Activated naive CD4-positive, alpha-beta T cell treated with anti-CD3 and anti-CD28 coated beads, Interleukin-2, amount 50 U/mL, for 16 hours (primary cell): ENCODE measurements around the gene NDUFA7.
"Not testable (repeated sequence)": the region's sequence is repeated elsewhere in the genome, so short reads cannot be mapped to it uniquely, and the experiment has no call there.

Experiments
- DNase-seq: peaks from one replicate; pipeline ENCODE4 v3.0.0-alpha.2; 2020

Gene NDUFA7

GRCh38 chr19:8318835-8319234, 2.3 kb downstream of the NDUFA7 start:
- DNase-seq = not testable (repeated sequence)

GRCh38 chr19:8316351-8317125, 4.6 kb downstream of the NDUFA7 start:
- no peak for DNase-seq

GRCh38 chr19:8314981-8315640, 6.1 kb downstream of the NDUFA7 start:
- not testable (repeated sequence) for DNase-seq

- DNase-seq = peak; percentile 7
Measured at GRCh38 chr19:8311461-8312260, 9.5 kb downstream of the NDUFA7 start.

DNA sequence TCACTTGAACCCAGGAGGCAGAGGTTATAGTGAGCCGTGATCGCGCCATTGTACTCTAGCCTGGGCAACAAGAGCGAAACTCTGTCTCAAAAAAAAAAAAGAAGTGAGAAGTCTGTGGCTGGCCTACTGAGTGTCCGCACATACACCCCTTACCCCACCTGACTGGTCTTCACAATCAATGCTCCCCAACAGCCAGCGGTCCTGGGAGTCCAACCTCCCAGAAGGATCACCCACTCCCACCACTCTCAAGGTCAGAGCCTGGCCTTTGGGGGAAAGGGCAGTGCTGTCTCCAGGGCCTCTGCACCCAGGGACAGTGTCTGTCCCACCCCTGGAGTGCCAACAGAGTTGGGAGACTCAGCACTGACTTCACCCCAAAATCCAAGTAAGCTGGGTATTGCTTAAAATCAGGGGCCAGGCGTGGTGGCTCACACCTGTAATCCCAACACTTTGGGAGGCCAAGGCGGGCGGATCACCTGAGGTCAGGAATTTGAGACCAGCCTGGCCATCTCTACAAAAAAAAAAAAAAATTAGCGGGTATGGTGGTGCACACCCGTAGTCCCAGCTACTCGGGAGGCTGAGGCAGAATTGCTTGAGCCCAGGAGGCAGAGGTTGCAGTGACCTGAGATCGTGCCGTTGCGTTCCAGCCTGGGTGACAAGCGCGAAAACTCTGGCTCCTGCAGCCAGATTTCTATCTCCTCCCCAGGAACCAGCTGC, 10.7 kb downstream of the NDUFA7 start:
- DNase-seq = peak; percentile 0

GRCh38 chr19:8308891-8309291, 12.3 kb downstream of the NDUFA7 start:
- peak; percentile 5 for DNase-seq

DNA sequence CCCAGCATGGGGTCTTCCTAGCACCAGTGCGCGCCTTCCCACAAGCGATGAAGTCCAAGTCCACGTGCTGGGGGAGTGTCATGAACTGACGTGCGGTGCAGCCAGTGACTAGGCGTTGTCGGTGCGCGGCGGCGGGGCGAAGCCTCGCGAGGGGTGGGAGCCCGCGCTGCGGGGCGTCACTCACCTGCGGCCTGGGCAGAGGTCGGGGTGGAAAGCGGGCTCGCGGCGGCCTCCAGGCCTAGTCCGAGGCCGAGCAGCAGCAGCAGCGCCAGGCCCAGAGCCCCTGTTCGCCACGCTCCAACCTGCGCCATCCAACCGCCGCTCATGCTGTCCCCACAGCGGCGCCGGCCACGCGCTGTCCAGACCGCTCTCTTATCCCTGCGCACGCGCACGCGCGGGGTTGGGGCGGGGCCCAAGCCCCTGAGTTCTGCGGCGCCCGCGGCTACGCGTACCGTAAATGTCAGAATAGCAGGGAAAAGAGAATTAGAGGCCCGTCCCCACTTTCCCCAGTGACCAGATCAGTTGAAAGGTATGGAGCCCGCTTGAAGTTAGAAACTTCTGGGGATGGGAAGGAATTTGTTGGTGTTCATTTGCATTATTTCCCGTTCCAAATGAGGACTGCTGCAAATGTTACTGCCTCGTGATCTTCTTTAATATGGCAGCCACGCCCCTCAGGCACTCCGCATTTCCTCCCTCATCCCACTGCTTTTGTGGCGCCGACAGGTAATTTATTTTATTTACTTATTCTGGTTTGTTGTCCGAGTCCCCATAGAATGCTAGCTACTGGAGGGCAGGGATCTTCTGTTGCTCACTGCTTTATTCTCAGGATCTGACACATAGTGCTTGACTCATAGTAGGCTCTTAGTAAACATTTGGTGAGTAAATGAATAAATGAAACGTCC, 13.0 kb downstream of the NDUFA7 start, which contains the start of gene CD320:
Gene CD320 (minus strand): TSS at position 394 of the 902 bp plus-strand sequence. CDS start 68 bp downstream, at position 326.
- peak; percentile 90 for DNase-seq

- peak; percentile 12 for DNase-seq
Measured at GRCh38 chr19:8307400-8307964, 13.7 kb downstream of the NDUFA7 start.

DNA sequence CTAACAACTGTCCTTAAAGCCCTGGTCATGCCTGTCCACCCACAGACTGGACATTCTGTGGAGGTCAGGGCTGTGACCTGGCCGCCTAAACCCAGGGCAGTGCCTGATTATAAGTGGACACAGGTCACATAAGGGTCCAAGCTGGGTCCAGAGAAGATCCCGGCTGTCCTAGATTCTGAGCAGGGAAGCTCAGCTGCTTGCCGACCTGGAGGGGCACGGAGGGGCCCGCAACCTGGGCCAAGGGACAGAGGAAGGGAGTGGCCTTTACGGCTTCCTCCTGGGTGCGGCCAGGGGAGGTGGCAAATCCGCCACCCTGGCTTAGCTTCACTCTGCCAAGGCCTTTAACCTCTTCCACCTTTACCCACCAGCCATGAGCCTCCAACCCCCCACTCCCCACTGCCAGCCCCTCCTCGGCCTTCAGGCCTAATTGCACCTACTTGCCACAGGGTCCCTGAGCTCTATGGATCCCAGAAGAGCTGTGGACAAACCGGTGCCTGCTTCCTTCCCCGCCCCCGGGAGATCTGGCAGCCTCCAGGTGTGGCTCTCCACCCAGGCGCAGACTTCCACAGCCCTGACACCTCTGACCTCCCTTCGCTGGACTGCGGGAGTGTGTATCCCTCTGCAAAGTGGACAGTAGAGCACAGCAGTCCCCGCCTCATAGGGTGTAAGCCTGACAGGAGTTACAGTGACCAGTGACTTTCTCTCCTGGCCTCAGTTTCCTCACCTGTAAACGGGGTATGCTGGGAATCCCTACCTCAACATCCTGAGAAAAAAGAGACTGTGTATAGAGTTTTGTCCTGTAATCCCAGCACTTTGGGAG, 14.7 kb downstream of the NDUFA7 start:
- DNase-seq = peak; percentile 11

DNA sequence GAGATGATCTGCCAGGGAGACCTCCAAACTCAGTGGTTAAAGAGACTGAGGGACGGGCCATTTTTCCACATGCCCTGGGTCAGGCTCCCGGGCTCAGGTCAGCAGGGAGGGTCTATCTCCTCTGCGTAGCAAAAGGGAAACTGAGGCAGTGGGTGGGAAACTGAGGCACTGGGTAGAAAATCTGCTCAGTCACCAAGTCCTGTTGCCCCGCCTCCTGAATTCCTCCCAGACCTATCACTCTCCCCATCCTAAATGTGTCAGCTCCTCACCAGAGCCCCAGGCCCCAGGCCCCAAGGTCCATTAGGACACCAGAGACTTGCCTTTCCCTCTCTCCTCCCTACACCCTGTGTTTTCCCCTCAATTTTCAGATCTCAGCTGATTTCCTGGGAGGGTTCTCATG, 15.4 kb downstream of the NDUFA7 start:
- DNase-seq = peak; percentile 3

DNA sequence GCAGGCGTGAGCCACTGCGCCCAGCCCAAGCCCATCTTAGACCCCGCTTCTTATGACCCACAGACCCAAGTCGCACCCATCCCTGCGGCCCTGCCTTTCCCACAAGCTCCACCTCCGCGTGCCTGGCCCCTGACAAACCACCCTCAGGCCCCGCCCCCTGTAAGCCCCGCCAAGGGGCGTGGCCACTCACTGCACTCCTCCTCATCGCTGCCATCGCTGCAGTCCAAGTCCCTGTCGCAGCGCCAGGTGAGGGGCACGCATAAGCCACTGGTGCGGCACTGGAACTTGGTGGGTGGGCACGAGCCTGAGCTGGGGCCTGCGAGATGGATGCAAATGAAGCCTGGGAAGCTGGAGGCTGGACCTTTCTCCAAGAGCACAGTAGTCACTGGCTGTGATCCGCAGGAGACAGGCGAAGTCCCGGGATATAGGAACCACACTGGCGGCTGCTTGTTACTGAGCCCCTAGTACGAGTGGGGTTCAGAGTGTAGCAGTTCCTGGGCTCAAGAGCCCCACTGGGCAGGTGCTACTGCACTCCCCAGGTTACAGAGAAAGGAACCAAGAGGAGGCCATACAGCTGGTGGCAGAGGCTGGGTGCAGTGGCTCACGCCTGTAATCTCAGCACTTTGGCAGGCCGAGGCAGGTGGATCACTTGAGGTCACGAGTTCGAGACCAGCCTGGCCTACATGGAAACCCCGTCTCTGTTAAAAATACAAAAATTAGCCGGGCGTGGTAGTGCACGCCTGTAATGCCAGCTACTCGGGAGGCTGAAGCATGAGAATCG, 16.1 kb downstream of the NDUFA7 start:
- peak; percentile 41 for DNase-seq

DNA sequence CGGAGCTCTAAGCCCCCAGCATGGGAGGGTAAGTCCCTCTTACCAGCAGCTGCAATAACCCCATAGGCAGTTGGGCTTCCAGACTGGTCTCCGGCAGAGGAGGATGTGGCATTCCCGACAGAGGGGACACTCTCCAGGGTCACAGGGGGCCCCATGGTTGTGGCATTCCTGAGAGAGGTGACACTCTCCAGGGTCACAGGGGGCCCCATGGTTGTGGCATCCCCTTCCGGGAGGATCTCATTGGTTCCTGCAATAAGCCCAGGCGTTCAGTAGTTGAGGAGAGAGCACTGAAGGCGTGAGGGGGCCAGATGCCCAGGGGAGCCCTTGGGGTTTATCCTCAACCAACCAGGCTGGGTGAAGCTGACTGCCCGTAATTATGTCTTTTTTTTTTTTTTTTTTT, 18.4 kb downstream of the NDUFA7 start:
- no peak for DNase-seq

DNA sequence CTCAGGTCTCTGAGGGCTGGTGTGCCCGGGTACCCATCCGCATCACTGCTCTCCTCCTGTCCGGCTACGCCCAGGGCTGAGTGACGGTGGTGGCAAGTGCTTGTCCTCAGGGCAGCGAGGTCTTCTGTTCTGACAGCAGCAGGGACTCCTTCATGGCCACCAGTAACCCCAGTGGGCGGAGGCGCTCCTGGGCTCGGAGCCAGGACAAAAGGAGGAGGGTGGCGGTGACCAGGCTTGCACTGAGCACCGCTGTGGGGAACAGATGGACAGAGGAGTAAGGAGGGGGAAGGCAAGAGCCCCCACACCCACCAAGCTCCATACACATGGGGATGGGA, 18.9 kb downstream of the NDUFA7 start:
- DNase-seq = peak; percentile 7

GRCh38 chr19:8291337-8291736, 29.8 kb downstream of the NDUFA7 start:
- not testable (repeated sequence) for DNase-seq

GRCh38 chr19:8276508-8276907, 44.7 kb downstream of the NDUFA7 start:
- DNase-seq = not testable (repeated sequence)

DNA sequence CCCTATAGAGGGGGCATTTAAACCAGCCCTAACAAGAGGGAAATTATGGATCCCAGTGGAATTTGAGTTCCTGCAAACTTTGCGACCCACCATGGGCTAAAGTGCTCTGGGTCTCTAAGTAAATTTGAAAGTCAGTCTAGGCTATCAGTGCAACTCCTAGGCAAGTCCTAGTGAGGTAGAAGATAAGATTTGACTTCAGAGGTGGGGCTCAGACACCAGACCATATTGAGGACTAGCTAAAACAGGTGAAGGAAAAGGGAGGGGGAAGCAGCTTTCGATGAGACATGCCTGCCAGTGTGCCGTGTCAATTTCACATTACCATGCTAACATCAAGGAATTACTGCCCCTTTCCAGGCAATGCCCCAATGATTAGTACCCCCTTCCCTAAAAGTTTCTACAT, 51.5 kb downstream of the NDUFA7 start:
- no peak for DNase-seq

DNA sequence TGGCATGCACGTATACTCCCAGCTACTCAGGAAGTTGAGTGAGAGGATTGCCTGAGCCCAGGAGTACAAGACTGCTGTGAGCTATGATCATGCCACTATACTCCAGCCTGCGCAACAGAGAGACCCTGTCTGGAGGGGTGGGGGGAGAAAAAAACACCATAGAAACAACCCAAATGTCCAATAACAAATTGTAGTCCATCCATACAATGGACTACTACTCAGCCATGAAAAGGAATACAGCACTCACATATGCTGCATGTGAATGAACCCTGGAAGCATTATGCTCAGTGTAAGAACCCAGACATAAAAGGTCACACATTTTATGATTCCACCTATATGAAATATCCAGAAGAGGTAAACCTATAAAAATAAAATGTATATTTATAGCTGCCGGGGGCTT, 55.3 kb downstream of the NDUFA7 start:
- no peak for DNase-seq

GRCh38 chr19:8264248-8264647, 56.9 kb downstream of the NDUFA7 start:
- not testable (repeated sequence) for DNase-seq

DNA sequence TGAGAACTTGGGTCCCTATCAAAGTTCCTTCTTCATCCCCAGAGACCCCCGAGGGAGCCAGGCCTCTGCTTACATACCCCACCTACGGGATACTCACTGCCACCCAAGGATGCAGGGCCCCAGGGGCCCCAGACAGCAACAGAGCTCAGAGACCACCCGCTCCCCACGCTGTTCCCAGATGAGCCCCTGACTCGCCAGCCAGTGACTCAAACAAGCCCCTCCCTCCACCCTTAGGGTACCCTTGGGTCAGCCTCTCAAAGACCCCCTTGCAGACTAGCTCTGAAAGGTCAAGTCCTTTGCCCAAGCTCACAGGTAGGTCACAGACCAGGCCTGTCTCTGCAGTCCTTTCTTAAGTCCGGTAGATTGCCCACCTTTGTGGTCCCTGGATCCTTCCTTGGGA, 58.7 kb downstream of the NDUFA7 start:
- no peak for DNase-seq

DNA sequence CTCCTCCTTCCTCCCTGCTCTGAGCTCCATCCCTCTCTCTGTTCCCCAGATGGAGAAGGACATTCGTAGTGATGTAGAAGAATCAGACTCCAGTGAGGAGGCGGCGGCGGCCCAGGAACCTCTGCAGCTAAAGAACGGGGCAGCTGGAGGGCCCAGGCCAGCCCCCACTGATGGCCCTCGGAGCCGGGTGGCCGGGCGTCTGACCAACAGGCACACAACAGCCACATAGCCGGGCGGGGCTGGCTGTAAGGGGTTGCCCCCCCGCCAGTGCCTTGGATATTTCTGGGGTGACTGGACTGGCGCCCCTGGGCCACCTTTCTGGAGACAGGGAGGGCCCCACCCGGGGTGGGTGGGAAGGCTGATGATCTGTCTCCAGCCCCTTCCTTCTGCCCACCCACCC, 59.3 kb downstream of the NDUFA7 start:
- DNase-seq = no peak
